NAMALWA (cell line): ENCODE measurements around the gene CCDC28A.

Experiments
- DNase-seq: peaks from one replicate; pipeline ENCODE4 v3.0.0-alpha.2; 2015; ENCODE audit warnings: low spot score

CCDC28A gene

DNA sequence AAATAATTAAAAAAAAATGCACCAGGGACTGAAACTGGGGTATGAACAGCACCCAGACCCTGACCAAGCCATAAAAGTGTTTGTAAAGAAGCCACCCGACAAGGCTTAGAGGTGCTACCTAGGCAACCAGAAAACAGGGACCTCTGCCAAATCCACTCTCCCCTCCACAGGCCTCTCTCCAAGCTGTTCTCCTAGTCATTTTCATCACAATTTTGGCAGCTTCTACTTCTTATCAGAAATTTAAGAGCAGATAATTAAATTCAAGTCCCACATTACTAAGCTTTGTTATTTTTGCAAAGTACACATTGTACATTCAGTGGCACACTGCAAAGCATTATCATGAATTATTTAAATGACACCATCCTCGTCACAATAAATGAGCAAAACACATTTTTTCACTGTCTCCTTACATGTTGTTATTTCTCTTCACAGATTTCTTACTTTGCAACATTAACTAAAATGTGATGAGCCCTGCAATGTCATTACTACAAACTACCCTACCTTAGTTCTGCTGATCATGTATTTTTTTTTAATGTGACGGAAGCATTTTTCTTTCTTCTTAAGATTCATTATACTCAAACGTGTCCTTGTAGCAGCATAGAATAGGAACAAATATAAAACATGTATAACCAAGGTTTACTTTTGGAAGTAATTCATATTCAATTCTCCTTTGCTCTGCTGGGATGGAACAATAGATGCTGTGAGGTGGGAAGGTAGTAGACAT is 60.4 kb downstream of the CCDC28A start:
- no peak for DNase-seq

DNA sequence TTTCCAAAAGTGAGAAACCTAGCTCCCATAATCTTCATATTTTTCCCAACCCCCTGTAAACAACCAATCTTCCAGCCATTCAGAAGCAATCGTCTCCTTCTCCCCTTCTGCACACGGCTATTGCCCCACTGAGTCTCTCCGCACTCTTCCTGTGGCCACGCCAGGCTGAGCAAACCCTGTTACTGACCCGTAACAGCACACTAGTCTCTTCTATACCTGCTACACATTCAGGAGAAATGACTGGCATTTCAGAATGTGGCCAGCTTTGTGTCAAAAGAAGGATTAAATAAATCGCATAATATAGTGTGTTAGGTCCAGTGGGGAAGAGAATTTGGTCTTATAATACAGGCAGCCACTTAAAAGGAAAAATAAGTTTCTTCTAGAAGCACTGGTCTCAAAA is 63.7 kb downstream of the CCDC28A start:
- no peak for DNase-seq
